Skin of body (tissue), 2 donors: ENCODE measurements around the gene SPTLC2. TPM values are rescaled to one million over a fixed set of nuclear protein-coding genes. Genes with fewer than 3 reads are reported as not detected.

Source experiments
- DNase-seq: peaks from one replicate; lab custom pipeline; 2025; lab: John Stamatoyannopoulos, UW
- total RNA-seq: library from RNA; depleted of rRNA; stranded (reverse); fragments of >200 nt; gene quantifications from one replicate; pipeline ENCODE4 v1.2.3, GENCODE V29; 2014

Gene SPTLC2
- total RNA-seq, 1 donor from 2014 or later, result 23.1 TPM

DNA sequence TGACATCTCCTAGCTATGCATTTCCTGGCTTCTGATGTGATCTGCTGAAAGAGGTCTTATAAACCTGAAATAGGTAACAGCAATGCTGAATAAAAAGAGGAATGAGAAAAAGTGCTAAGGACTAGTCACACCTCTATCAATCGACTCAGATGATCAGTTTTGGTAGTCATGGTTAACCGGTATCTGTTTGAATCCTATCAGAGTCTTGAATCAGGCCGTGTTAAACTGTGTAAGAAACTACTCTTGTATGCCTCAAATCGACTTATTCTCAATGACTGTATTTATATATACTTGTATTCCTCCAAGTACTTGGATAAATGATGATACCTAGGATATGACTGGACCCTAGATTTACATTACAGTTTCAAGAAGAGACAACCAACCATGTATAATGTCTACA, 107.1 kb downstream of the SPTLC2 start:
- no peak for DNase-seq

- no peak for DNase-seq
These were observed 107.6 kb downstream of the SPTLC2 start for GRCh38 chr14:77508876-77509275.

DNA sequence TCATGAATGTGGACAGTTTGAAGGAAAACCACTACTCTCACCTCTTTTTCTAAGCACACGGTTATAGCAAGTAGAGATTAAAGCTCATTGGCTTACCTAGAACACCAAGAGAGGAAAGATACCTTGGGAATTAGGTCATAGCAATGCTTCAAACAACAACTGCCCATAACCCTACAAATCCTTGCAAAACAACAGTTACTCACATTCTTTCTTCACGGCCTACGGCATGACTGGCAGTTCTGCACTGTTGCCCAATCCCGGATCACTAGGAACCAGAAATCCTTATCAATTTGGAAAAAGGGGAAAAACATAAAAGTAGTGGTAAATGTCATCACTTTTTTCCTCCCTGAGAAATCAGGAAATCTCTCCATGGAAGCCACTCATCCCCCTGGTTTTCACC, 108.2 kb downstream of the SPTLC2 start:
- no peak for DNase-seq

DNA sequence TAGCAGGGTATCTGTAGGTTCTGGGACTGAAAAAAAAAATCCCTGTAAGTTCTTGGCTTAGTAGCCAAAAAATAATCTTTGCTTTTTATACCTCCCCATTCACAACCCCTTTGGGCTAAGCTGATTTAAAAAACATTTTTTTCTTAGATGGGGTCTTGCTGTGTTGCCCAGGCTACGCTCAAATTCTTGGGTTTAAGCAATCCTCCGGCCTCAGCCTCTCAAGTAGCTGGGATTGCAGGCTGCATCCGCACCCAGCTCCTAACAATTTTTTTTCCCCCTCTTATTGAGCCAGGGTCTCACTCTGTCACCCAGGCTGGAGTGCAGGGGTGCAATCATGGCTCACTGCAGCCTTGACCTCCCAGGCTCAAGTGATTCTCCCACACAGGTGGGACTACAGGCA, 108.7 kb downstream of the SPTLC2 start:
- no peak for DNase-seq

- DNase-seq, result no peak
These were observed 111.4 kb downstream of the SPTLC2 start for GRCh38 chr14:77505031-77505430.

DNA sequence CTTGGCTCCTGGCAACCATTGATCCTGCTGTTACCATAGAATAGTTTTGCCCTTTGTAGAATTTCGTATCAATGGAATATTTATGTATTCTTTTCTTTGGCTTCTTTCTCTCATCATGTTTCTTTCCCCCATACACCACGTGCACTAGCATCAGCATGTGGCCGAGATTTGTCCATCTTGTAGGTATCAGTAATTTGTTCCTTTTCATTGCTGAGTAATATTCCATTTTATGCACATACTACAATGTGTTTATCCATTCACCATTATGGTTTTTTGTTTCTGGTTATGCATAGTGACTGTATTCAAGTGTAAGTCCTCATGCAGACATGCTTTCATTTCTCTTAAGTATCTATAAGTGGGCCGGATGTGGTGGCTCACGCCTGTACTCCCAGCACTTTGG, 113.3 kb downstream of the SPTLC2 start:
- no peak for DNase-seq

GRCh38 chr14:77502109-77502782, 114.2 kb downstream of the SPTLC2 start:
- DNase-seq, result no peak

GRCh38 chr14:77498984-77499527, 117.4 kb downstream of the SPTLC2 start:
- DNase-seq, result no peak

DNA sequence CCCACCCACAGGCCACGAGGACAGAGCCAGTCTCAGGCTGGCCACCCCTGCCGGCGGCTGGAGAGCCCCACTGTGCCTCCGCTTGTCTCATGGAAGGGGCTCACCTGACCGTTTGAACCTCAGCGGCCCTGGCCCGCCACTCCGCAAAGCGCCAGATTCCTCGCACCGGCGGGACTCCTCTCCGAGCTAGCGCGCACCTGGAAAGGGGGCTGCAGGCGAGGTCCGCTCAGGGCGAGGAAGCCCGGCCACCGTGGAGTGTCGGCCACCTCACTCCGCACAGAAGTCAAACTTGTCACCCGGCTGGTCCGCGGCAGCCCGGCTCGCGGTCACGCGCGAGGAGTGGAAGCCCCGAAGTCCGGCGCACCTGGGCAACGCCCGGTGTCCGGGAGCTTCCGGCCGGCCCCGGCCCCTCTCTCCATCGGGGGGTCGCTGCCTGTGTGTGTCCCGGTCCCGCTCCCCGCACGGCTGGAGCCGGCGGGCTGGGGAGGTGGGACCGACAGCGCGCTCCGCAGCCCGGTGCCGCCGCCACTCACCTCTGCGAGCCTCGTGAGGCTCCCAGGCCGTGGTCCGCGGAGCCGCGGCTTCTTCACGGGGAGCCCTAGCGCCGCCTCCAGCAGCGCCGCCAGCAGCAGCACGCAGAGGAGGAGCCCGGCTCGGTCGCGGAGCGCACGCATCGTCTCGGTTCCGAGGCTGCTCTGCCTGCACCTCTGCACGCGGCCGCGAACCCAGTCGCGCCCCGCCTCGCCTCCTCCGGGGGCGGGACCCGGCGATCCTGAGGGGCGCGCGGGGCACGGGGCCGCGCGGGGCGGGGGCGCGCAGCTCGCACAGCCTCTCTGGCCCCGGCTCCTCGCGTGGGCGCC, 118.1 kb downstream of the SPTLC2 start, which contains the start of gene ISM2:
ISM2 (minus strand) TSS at position 697 of the 860 bp plus-strand sequence; CDS start at position 674, 23 bp downstream.
- no peak for DNase-seq

GRCh38 chr14:77495334-77495733, 121.1 kb downstream of the SPTLC2 start:
- no peak for DNase-seq

DNA sequence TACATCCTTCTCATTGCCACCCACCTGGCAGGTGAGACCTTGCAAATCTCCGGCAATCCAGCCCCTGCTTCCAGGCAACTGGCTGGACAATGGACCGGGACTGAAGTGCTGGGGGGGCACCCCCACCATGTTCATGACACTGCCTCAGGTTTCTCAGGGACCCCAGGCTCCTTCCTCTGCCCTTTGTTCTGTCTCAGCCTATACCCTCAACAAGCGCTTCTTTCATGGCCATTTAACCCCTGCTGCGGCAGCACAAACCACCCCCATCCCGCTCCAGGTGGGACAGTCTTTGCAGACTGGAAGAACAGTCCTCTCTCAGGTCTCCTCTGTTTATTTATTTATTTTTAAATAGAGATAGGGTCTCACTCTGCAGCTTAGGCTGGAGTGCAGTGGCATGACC, 125.4 kb downstream of the SPTLC2 start:
- DNase-seq, result no peak

- DNase-seq, result no peak
These were observed 126.0 kb downstream of the SPTLC2 start for GRCh38 chr14:77490347-77490986.

GRCh38 chr14:77489041-77489440, 127.4 kb downstream of the SPTLC2 start:
- DNase-seq, result no peak

DNA sequence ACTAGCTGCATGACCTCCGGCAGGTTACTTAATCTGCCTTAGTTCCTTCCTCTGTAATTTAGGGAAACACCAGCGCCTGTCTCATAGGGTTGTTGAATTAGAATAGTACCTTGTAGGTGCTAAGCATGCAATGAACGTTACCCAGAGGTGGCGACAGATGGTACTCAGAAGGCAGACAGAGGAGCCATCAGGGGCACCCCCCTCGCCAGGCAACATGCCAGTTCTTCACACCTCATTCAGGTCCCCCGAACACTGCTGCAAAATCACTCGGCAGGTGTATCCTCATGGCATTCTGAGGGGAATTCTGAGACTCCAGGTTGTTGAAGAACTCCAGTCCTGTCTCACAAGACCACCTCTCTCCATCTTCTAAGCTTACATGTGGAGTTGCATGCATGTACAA, 127.9 kb downstream of the SPTLC2 start:
- DNase-seq, result no peak

DNA sequence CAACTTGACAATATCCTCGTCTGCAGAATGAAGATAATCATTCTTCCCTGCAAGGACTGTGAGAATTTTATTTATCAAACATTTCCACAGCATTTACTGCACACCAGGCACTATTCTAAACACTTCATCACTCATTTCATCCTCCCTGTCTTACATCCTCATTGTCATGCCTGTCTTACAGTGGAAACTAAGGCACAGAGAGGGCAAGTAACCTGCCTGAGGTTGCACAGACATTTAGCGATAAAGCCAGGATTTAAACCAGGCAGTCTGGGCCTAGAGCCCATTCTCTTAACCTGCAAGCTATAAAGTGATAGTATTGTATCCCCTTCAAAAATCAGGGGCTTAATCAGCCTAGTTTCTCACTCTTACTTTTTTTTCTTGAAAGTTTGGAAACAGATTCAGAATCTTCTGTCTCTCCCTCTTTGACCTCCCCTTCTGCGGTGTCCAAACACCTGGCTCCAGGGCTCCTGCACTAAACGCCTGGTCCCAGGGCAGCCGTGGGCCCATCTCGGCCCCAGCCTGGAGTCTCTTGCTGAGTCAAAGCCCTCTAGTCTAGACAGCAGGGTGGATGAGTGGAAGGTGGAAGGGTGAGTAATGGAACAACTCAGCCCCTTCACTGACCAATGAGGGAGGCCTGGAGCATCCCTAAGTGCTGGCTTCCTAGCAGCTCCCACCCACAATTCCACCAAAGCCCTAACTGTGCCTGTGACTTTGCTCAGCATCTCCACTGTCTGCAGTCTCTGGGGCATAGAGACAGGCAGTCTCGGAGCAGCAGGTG, 130.3 kb downstream of the SPTLC2 start:
- DNase-seq, result no peak

DNA sequence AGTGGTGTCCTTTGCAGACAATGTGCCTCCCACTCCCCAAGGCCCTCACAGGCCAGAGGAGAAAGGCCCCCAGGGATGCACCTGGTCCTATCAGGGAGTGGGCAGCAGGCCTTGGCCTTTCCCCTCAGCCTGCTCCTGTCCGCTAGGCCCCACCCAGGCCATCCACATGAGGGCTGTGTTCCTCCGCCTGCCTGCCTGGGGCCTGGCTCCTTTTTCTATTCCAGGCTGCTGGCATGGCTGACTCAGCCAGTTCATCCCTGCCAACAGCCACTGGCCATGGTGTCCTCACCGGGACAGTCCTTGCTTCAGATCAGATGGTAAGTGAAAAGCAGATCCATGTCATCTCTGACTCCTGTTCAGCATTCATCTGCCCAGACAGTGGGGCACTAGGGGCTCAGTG, 131.2 kb downstream of the SPTLC2 start:
- no peak for DNase-seq

DNA sequence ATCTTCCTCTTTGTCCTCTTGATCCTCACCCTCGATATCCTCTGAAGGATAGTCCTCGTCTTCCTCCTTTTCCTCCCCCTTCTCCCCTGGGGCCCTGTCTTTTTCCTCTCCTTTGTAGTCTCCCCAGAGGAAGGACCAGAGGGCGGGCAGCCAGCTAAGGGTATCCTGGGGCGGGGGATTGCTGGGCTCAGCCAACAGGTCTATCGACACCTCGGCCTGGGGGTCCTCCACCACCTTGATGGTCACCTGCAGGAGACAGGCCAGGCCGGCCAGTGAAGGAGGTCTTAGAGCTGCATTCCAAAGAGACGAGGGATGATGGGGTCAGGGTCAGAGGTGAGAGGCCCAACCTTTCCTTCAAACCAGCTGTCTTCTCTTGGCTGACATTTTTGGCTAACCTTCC, 134.0 kb downstream of the SPTLC2 start:
- DNase-seq, result no peak

GRCh38 chr14:77478796-77479195, 137.6 kb downstream of the SPTLC2 start:
- DNase-seq, result no peak

- no peak for DNase-seq
These were observed 138.4 kb downstream of the SPTLC2 start for GRCh38 chr14:77478029-77478428.

- DNase-seq, result no peak
These were observed 140.9 kb downstream of the SPTLC2 start for GRCh38 chr14:77475432-77476115.
